Measurements from ENCODE around the gene RPTOR. TPM values are rescaled to one million over a fixed set of nuclear protein-coding genes. Genes with fewer than 3 reads are reported as not detected.

Gene RPTOR
- total and polyA plus RNA-seq, 10 of the 15 experiments (the other 5 are each of a cell fraction or from before 2014, with no cell fraction given), result 0.18 to 32.1 (median 7.8) TPM

DNA sequence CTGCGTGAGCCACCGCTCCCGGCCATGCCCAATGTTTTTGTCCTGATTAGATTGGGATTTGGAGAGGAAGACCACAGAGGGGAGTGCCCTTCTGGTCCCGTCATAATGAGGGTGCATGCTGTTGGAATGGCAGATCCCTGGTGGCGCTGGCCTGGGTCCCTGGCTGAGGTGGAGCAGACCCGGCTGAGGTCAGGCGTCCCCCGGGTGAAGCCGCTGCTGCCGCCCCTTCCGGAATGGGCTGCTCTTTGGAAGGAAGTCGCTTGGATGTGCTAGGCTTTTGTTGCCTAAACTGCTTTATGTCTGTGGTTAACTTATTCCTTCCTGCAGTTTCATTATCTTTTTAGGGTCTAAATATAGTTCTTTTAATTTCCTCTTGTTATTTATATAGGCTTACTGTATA, 326.7 kb downstream of the RPTOR start:
- Histone ChIP-seq H3K4me2 (ENCODE audit: control insufficient read depth, insufficient read depth) (no peak overlapping the region), H4K20me1 (ENCODE audit: control insufficient read depth, insufficient read depth) (no peaks in the 10 kb centered on the region), H3K27ac (ENCODE audit: control insufficient read depth, insufficient read depth) (no peak overlapping the region), H3K9me3 (replicated peaks; ENCODE audit: control insufficient read depth, insufficient read depth, low read length) (no peaks in the 10 kb centered on the region), H3K27me3 (replicated peaks in 1 of 2; ENCODE audit: control insufficient read depth in 2 of 2, insufficient read depth in 2 of 2, low read length in 1 of 2) (no peaks in the 10 kb centered on the region), H3K9ac (ENCODE audit: control insufficient read depth, insufficient read depth, low read length) (no peak overlapping the region), H3K36me3 (ENCODE audit: control insufficient read depth in 2 of 2, insufficient read depth in 2 of 2, low read length in 1 of 2) (peaks cover 0 to 6% of the 10 kb centered on the region in 2 experiments; a peak in 3 of 4 replicates), H3K79me2 (ENCODE audit: control insufficient read depth, insufficient read depth, low read length) (no peaks in the 10 kb centered on the region), H3K4me1 (ENCODE audit: control insufficient read depth, insufficient read depth, low read length) (peaks cover under 1% of the 10 kb centered on the region; the same call in 1 of the 2 replicates), H2AFZ (ENCODE audit: control insufficient read depth, low read depth, low read length) (no peak overlapping the region), H3K4me3 (no peak overlapping the region)
- ATAC-seq (no peak), DNase-seq (ENCODE audit: low read depth, low spot score) (no peak), FAIRE-seq (no peak)
- POLR2A ChIA-PET, result no interaction called here
- SMC1A ChIA-PET (ENCODE audit: uncharacterized antibody, unreplicated experiment), result no interaction called here
- RAD21 ChIA-PET (ENCODE audit: unreplicated experiment), result no interaction called here
- in situ Hi-C loops (cut with MboI), result no loop called here
- CTCF ChIA-PET, result interaction anchor here (0.6 to 1.2 kb wide), 2 partner anchors 99 to 221 kb away, joined by 3 read pairs; no protein-coding TSS in a partner anchor
- intact Hi-C loops (cut with micrococcal nuclease; ENCODE audit: unreplicated experiment), result no loop called here
- WGBS (ENCODE audit: insufficient coverage, insufficient replicate concordance, low lambda C conversion rate, missing lambda C conversion rate), result 95% methylated on average over 12 of the region's 12 CpGs
- BruUV-seq (replicated peaks), result no TSS peak
- TF ChIP-seq ZBTB11 (CRISPR knock-in tag; IDR thresholded peaks at IDR 0.05), result no peak
- TF ChIP-seq, protein P1, sequence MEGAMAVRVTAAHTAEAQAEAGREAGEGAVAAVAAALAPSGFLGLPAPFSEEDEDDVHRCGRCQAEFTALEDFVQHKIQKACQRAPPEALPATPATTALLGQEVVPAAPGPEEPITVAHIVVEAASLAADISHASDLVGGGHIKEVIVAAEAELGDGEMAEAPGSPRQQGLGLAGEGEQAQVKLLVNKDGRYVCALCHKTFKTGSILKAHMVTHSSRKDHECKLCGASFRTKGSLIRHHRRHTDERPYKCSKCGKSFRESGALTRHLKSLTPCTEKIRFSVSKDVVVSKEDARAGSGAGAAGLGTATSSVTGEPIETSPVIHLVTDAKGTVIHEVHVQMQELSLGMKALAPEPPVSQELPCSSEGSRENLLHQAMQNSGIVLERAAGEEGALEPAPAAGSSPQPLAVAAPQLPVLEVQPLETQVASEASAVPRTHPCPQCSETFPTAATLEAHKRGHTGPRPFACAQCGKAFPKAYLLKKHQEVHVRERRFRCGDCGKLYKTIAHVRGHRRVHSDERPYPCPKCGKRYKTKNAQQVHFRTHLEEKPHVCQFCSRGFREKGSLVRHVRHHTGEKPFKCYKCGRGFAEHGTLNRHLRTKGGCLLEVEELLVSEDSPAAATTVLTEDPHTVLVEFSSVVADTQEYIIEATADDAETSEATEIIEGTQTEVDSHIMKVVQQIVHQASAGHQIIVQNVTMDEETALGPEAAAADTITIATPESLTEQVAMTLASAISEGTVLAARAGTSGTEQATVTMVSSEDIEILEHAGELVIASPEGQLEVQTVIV (IDR thresholded peaks at IDR 0.05; ENCODE audit: borderline replicate concordance, partially characterized antibody), result no peak
- no peak for TF ChIP-seq SUZ12 (IDR thresholded peaks at IDR 0.05; ENCODE audit: unreplicated experiment)
- no peak for TF ChIP-seq SREBF1 (IDR thresholded peaks at IDR 0.05; ENCODE audit: low read length)
- TF ChIP-seq ZNF207 (IDR thresholded peaks at IDR 0.05; ENCODE audit: borderline replicate concordance), result no peak
- no peak for TF ChIP-seq RUNX3 (IDR thresholded peaks at IDR 0.05; ENCODE audit: low read length)
- no peak for TF ChIP-seq ZNF384 (IDR thresholded peaks at IDR 0.05; ENCODE audit: borderline replicate concordance, low read depth, low read length)
- TF ChIP-seq POLR2A (IDR thresholded peaks at IDR 0.05; ENCODE audit: low read depth, low read length), result no peak
- no peak for TF ChIP-seq YBX1 (IDR thresholded peaks at IDR 0.05)
- TF ChIP-seq ETV6 (conservative IDR thresholded peaks at IDR 0.05 in 1 of 2, IDR thresholded peaks at IDR 0.05 in 1 of 2; ENCODE audit: borderline replicate concordance in 1 of 2, low read depth in 1 of 2), result no peak
- TF ChIP-seq TCF3 (IDR thresholded peaks at IDR 0.05; ENCODE audit: borderline replicate concordance, insufficient read depth, low read depth, low read length), result no peak
- TF ChIP-seq TARDBP (IDR thresholded peaks at IDR 0.05; ENCODE audit: borderline replicate concordance), result no peak
- TF ChIP-seq PAX5 (IDR thresholded peaks at IDR 0.05; ENCODE audit: borderline replicate concordance, low read depth, low read length), result no peak
- no peak for TF ChIP-seq PRDM15 (CRISPR knock-in tag; IDR thresholded peaks at IDR 0.05)
- TF ChIP-seq STAT3 (IDR thresholded peaks at IDR 0.05; ENCODE audit: low read depth, low read length), result no peak
- TF ChIP-seq MYB (IDR thresholded peaks at IDR 0.05; ENCODE audit: borderline replicate concordance, low read depth, low read length), result no peak
